ENCODE data around the gene PROM2.
"Not testable (repeated sequence)": the region's sequence is repeated elsewhere in the genome, so short reads cannot be mapped to it uniquely, and the experiment has no call there.

PROM2 gene

GRCh38 chr2:95274291-95275150 lies at the start of gene PROM2:
Gene PROM2 (plus strand): TSS chr2:95274449. CDS start chr2:95274586, 137 bp downstream.
- FAIRE-seq (no peak), DNase-seq (ENCODE audit: insufficient read length, low spot score) (no peak)

- no peak for FAIRE-seq
- DNase-seq (ENCODE audit: insufficient read length, low spot score), result no peak
Measured at GRCh38 chr2:95225658-95226057, 48.6 kb upstream of the PROM2 start.

GRCh38 chr2:95231723-95232122 lies 42.5 kb upstream of the PROM2 start:
- DNase-seq (ENCODE audit: insufficient read length, low spot score), result peak; percentile 18

GRCh38 chr2:95232232-95232631 lies 42.0 kb upstream of the PROM2 start:
- no peak for DNase-seq (ENCODE audit: insufficient read length, low spot score)
- no peak for FAIRE-seq

More at GRCh38 chr2:95231723-95232122, 42.5 kb upstream of the PROM2 start:
- FAIRE-seq, result no peak

GRCh38 chr2:95234286-95234785 lies 39.9 kb upstream of the PROM2 start:
- no peak for DNase-seq (ENCODE audit: insufficient read length, low spot score)
- no peak for FAIRE-seq

GRCh38 chr2:95234816-95235215 lies 39.4 kb upstream of the PROM2 start:
- no peak for DNase-seq (ENCODE audit: insufficient read length, low spot score)
- no peak for FAIRE-seq

GRCh38 chr2:95238131-95238530 lies 36.1 kb upstream of the PROM2 start:
- no peak for DNase-seq (ENCODE audit: insufficient read length, low spot score)
- FAIRE-seq, result no peak

- FAIRE-seq, result no peak
Measured at GRCh38 chr2:95240091-95240490, 34.2 kb upstream of the PROM2 start.

GRCh38 chr2:95240556-95240955 lies 33.7 kb upstream of the PROM2 start:
- DNase-seq (ENCODE audit: insufficient read length, low spot score) (no peak), FAIRE-seq (no peak)

More at GRCh38 chr2:95240091-95240490, 34.2 kb upstream of the PROM2 start:
- no peak for DNase-seq (ENCODE audit: insufficient read length, low spot score)

GRCh38 chr2:95242084-95242483 lies 32.2 kb upstream of the PROM2 start:
- not testable (repeated sequence) for FAIRE-seq; DNase-seq (ENCODE audit: insufficient read length, low spot score)

- DNase-seq (ENCODE audit: insufficient read length, low spot score), result no peak
- FAIRE-seq, result no peak
Measured at GRCh38 chr2:95258271-95258670, 16.0 kb upstream of the PROM2 start.

- DNase-seq (ENCODE audit: insufficient read length, low spot score), result no peak
- no peak for FAIRE-seq
Measured at GRCh38 chr2:95260028-95261023, 13.9 kb upstream of the PROM2 start.

- FAIRE-seq, result no peak
- DNase-seq (ENCODE audit: insufficient read length, low spot score), result no peak
Measured at GRCh38 chr2:95261602-95262001, 12.6 kb upstream of the PROM2 start.

- FAIRE-seq, result no peak
- DNase-seq (ENCODE audit: insufficient read length, low spot score), result no peak
Measured at GRCh38 chr2:95262896-95263542, 11.2 kb upstream of the PROM2 start.

- DNase-seq (ENCODE audit: insufficient read length, low spot score), result no peak
- no peak for FAIRE-seq
Measured at GRCh38 chr2:95264624-95265023, 9.6 kb upstream of the PROM2 start.

- no peak for DNase-seq (ENCODE audit: insufficient read length, low spot score)
- no peak for FAIRE-seq
Measured at GRCh38 chr2:95265182-95265581, 9.1 kb upstream of the PROM2 start.

- FAIRE-seq (no peak), DNase-seq (ENCODE audit: insufficient read length, low spot score) (no peak)
Measured at GRCh38 chr2:95266781-95267430, 7.3 kb upstream of the PROM2 start.

GRCh38 chr2:95267458-95268210 lies 6.6 kb upstream of the PROM2 start:
- DNase-seq (ENCODE audit: insufficient read length, low spot score) (no peak), FAIRE-seq (no peak)

Measured in GM19239 (cell line).